ENCODE measurements around the gene CHST1. TPM values are rescaled to one million over a fixed set of nuclear protein-coding genes. Genes with fewer than 3 reads are reported as not detected.

The CHST1 gene
- total RNA-seq, 1 experiment from 2014 or later, result not detected

- TF ChIP-seq EZH2 (IDR thresholded peaks at IDR 0.05; ENCODE audit: low read length, unreplicated experiment) (no peak), EZH2phosphoT487 (IDR thresholded peaks at IDR 0.05; ENCODE audit: borderline replicate concordance, low read length) (no peak), CTCF (conservative IDR thresholded peaks at IDR 0.05; ENCODE audit: low read depth, low read length) (no peak)
- peaks cover 32% of the 10 kb centered on the region for H3K27me3 ChIP-seq (ENCODE audit: low read length)
- no peaks in the 10 kb centered on the region for H3K79me2 ChIP-seq (ENCODE audit: low read length)
- H3K27ac ChIP-seq (ENCODE audit: low read length), result no peak overlapping the region
- no peaks in the 10 kb centered on the region for H3K4me1 ChIP-seq (ENCODE audit: insufficient read depth, low read length)
- no peak for DNase-seq
- BruUV-seq (replicated peaks), result no TSS peak
- CTCF ChIA-PET, result no interaction called here
- H3K4me2 ChIP-seq (ENCODE audit: low read length), result no peak overlapping the region
- no peak overlapping the region for H3K4me3 ChIP-seq (ENCODE audit: low read length)
- intact Hi-C loops (cut with micrococcal nuclease), result no loop called here
- H2AFZ ChIP-seq (ENCODE audit: low read length), result no peak overlapping the region
- H3K9ac ChIP-seq (ENCODE audit: low read length), result no peak overlapping the region
- H3K9me3 ChIP-seq (ENCODE audit: low read length), result no peaks in the 10 kb centered on the region
- ATAC-seq, result no peak
- POLR2A ChIA-PET (ENCODE audit: unreplicated experiment), result no interaction called here
- no peaks in the 10 kb centered on the region for H3K9me2 ChIP-seq (replicated peaks; ENCODE audit: low read length)
- H4K20me1 ChIP-seq (ENCODE audit: low read length), result no peaks in the 10 kb centered on the region
- H3K36me3 ChIP-seq (ENCODE audit: low read depth, low read length), result no peaks in the 10 kb centered on the region
- no peaks in the 10 kb centered on the region for H3F3A ChIP-seq (ENCODE audit: low read length, unreplicated experiment)
Observed at GRCh38 chr11:45670386-45671135, 5.1 kb upstream of the CHST1 start.

GRCh38 chr11:45669956-45670355 lies 4.5 kb upstream of the CHST1 start:
- ATAC-seq (no peak), DNase-seq (no peak)
- Histone ChIP-seq H4K20me1 (ENCODE audit: low read length) (no peaks in the 10 kb centered on the region), H3K9me2 (replicated peaks; ENCODE audit: low read length) (no peaks in the 10 kb centered on the region), H3K4me2 (ENCODE audit: low read length) (no peak overlapping the region), H3K4me1 (ENCODE audit: insufficient read depth, low read length) (no peaks in the 10 kb centered on the region), H3K36me3 (ENCODE audit: low read depth, low read length) (no peaks in the 10 kb centered on the region), H3K9ac (ENCODE audit: low read length) (no peak overlapping the region), H3F3A (ENCODE audit: low read length, unreplicated experiment) (no peaks in the 10 kb centered on the region), H2AFZ (ENCODE audit: low read length) (no peak overlapping the region), H3K27me3 (ENCODE audit: low read length) (peaks cover 36% of the 10 kb centered on the region), H3K9me3 (ENCODE audit: low read length) (no peaks in the 10 kb centered on the region), H3K27ac (ENCODE audit: low read length) (no peak overlapping the region), H3K79me2 (ENCODE audit: low read length) (no peaks in the 10 kb centered on the region), H3K4me3 (ENCODE audit: low read length) (no peak overlapping the region)
- no peak for TF ChIP-seq EZH2phosphoT487 (IDR thresholded peaks at IDR 0.05; ENCODE audit: borderline replicate concordance, low read length)
- no peak for TF ChIP-seq EZH2 (IDR thresholded peaks at IDR 0.05; ENCODE audit: low read length, unreplicated experiment)
- CTCF ChIA-PET, result no interaction called here
- no TSS peak for BruUV-seq (replicated peaks)
- POLR2A ChIA-PET (ENCODE audit: unreplicated experiment), result no interaction called here
- intact Hi-C loops (cut with micrococcal nuclease), result no loop called here

GRCh38 chr11:45669146-45669545 lies 3.7 kb upstream of the CHST1 start:
- BruUV-seq (replicated peaks), result no TSS peak
- H3K79me2 ChIP-seq (ENCODE audit: low read length), result no peaks in the 10 kb centered on the region
- intact Hi-C loops (cut with micrococcal nuclease), result no loop called here
- POLR2A ChIA-PET (ENCODE audit: unreplicated experiment), result no interaction called here
- H4K20me1 ChIP-seq (ENCODE audit: low read length), result no peaks in the 10 kb centered on the region
- no peak for DNase-seq
- H3K9ac ChIP-seq (ENCODE audit: low read length), result no peak overlapping the region
- peaks cover 44% of the 10 kb centered on the region for H3K27me3 ChIP-seq (ENCODE audit: low read length)
- H3K9me2 ChIP-seq (replicated peaks; ENCODE audit: low read length), result no peaks in the 10 kb centered on the region
- no peak for ATAC-seq
- no peak overlapping the region for H3K27ac ChIP-seq (ENCODE audit: low read length)
- no peak overlapping the region for H3K4me3 ChIP-seq (ENCODE audit: low read length)
- no peak overlapping the region for H3K4me2 ChIP-seq (ENCODE audit: low read length)
- H3F3A ChIP-seq (ENCODE audit: low read length, unreplicated experiment), result no peaks in the 10 kb centered on the region
- no peaks in the 10 kb centered on the region for H3K4me1 ChIP-seq (ENCODE audit: insufficient read depth, low read length)
- H3K36me3 ChIP-seq (ENCODE audit: low read depth, low read length), result no peaks in the 10 kb centered on the region
- CTCF ChIA-PET, result no interaction called here
- no peak overlapping the region for H2AFZ ChIP-seq (ENCODE audit: low read length)
- no peak for TF ChIP-seq EZH2phosphoT487 (IDR thresholded peaks at IDR 0.05; ENCODE audit: borderline replicate concordance, low read length)
- no peak for TF ChIP-seq CTCF (conservative IDR thresholded peaks at IDR 0.05; ENCODE audit: low read depth, low read length)
- no peak for TF ChIP-seq EZH2 (IDR thresholded peaks at IDR 0.05; ENCODE audit: low read length, unreplicated experiment)
- H3K9me3 ChIP-seq (ENCODE audit: low read length), result no peaks in the 10 kb centered on the region

All from PC-3 (cell line).